Measurements from ENCODE around the gene HYI. TPM values are rescaled to one million over a fixed set of nuclear protein-coding genes. Genes with fewer than 3 reads are reported as not detected.
A peak's percentile ranks its signal among the peaks of the same experiment; 100 is the strongest.

The HYI gene
- total and polyA plus RNA-seq, 8 donors: 24.4 to 173 (median 59.6) TPM

- WGBS, 5 donors: 35 to 63% (median 58%) methylated on average over 1 of the region's 1 CpG
- TF ChIP-seq POLR2AphosphoS5 (IDR thresholded peaks at IDR 0.05) (no peak), EP300 (IDR thresholded peaks at IDR 0.05) (no peak), POLR2A (IDR thresholded peaks at IDR 0.05) (no peak)
- TF ChIP-seq, protein P1, sequence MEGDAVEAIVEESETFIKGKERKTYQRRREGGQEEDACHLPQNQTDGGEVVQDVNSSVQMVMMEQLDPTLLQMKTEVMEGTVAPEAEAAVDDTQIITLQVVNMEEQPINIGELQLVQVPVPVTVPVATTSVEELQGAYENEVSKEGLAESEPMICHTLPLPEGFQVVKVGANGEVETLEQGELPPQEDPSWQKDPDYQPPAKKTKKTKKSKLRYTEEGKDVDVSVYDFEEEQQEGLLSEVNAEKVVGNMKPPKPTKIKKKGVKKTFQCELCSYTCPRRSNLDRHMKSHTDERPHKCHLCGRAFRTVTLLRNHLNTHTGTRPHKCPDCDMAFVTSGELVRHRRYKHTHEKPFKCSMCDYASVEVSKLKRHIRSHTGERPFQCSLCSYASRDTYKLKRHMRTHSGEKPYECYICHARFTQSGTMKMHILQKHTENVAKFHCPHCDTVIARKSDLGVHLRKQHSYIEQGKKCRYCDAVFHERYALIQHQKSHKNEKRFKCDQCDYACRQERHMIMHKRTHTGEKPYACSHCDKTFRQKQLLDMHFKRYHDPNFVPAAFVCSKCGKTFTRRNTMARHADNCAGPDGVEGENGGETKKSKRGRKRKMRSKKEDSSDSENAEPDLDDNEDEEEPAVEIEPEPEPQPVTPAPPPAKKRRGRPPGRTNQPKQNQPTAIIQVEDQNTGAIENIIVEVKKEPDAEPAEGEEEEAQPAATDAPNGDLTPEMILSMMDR (IDR thresholded peaks at IDR 0.05): no peak
- peak overlapping the region in 3 of 5 donors; percentile 13 to 79 (median 70) for H3K27ac ChIP-seq
These were observed 28.5 kb upstream of the HYI start for GRCh38 chr1:43482215-43482614.

DNA sequence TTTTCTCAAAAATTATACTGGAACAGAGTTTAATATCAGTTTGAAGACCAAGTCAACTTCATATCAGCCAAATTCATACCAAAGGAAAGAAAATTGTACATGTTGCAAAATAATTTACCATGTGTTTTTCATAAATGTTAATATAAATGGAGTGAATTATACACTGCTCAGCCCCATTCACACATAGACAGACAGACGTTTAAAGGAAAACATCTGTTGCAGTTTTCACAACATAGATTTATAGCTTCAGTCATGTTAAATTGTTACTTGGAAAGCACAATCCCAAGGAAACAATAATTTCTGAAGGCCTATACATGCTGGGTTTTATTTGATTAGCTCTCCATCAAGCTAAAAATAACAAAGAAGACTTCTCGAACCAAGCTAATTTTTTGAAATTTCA, 27.8 kb upstream of the HYI start:
- 88 to 95% (median 90%) methylated on average over 2 of the region's 2 CpGs for WGBS, 5 donors
- DNase-seq: no peak
- intact Hi-C loops (cut with DNase I; ENCODE audit: low total_unique reads): no loop called here
- no peaks in the 10 kb centered on the region for H3K27me3 ChIP-seq
- TF ChIP-seq POLR2A (IDR thresholded peaks at IDR 0.05): no peak
- no peak for TF ChIP-seq POLR2AphosphoS5 (IDR thresholded peaks at IDR 0.05)
- TF ChIP-seq EP300 (IDR thresholded peaks at IDR 0.05): no peak
- TF ChIP-seq, protein P1 (IDR thresholded peaks at IDR 0.05): no peak
- H3K36me3 ChIP-seq: no peaks in the 10 kb centered on the region
- H3K27ac ChIP-seq: peak overlapping the region in 1 of 5 donors; percentile 79
- H3K9me3 ChIP-seq: no peaks in the 10 kb centered on the region
- no peak overlapping the region for H3K4me3 ChIP-seq
- no peaks in the 10 kb centered on the region for H3K4me1 ChIP-seq

More at GRCh38 chr1:43482215-43482614, 28.5 kb upstream of the HYI start:
- DNase-seq: peak in 1 of 2 donors; percentile 30
- Histone ChIP-seq H3K36me3 (no peaks in the 10 kb centered on the region), H3K4me1 (no peaks in the 10 kb centered on the region), H3K4me3 (no peak overlapping the region), H3K9me3 (peaks cover 0 to 4% (median 0%) of the 10 kb centered on the region in 4 donors), H3K27me3 (no peaks in the 10 kb centered on the region)
- intact Hi-C loops (cut with DNase I; ENCODE audit: low total_unique reads): no loop called here

DNA sequence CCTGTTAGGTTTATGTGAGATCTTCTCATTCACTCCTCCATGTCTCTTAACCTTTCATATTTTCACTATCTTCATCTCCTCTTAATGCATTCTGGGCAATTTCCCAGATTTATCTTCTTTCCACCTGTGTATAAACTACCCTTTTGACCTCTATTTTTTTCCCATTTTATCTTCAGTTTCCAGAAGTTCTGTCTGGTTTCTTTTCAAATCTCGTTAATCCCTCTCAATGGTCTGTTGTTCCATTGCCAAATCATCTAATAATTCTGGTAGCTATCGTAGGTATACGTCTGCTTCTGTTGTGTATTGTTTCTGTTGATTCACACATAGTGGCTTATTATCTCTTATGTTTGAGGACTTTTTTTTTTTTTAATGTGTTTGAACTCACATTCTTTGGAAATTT, 25.7 kb upstream of the HYI start:
- H3K4me3 ChIP-seq: no peak overlapping the region
- H3K27me3 ChIP-seq: no peaks in the 10 kb centered on the region
- H3K36me3 ChIP-seq: no peaks in the 10 kb centered on the region

DNA sequence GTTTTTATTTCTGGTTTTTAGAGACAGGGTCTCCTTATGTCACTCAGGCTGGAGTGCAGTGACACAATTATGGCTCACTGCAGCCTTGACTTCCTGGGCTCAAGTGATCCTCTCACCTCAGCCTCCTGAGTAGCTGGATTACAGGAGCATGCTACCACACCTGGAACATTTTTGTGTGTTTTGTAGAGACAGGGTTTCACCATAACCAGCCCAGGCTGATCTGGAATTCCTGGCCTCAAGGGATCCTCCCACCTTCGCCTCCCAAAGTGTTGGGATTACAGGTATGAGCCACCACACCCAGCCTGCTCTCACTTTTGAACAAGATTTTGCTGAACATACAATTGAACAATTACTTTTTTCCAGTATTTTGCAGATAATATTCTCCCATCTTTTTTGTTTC, 24.0 kb upstream of the HYI start:
- H3K27me3 ChIP-seq: no peaks in the 10 kb centered on the region
- no peaks in the 10 kb centered on the region for H3K9me3 ChIP-seq
- no peak for DNase-seq
- no peaks in the 10 kb centered on the region for H3K4me1 ChIP-seq
- no peak overlapping the region for H3K27ac ChIP-seq
- 74 to 95% (median 90%) methylated on average over 1 of the region's 1 CpG for WGBS, 5 donors
- no peak overlapping the region for H3K4me3 ChIP-seq
- H3K36me3 ChIP-seq: no peaks in the 10 kb centered on the region
- TF ChIP-seq POLR2A (IDR thresholded peaks at IDR 0.05) (no peak), EP300 (IDR thresholded peaks at IDR 0.05) (no peak), POLR2AphosphoS5 (IDR thresholded peaks at IDR 0.05) (no peak)
- TF ChIP-seq, protein P1 (IDR thresholded peaks at IDR 0.05): no peak
- intact Hi-C loops (cut with DNase I; ENCODE audit: low total_unique reads): no loop called here

More for the DNA sequence above, 25.7 kb upstream of the HYI start:
- intact Hi-C loops (cut with DNase I; ENCODE audit: low total_unique reads): no loop called here
- 51 to 70% (median 58%) methylated on average over 3 of the region's 3 CpGs for WGBS, 5 donors
- TF ChIP-seq, protein P1 (IDR thresholded peaks at IDR 0.05): no peak
- TF ChIP-seq EP300 (IDR thresholded peaks at IDR 0.05) (no peak), POLR2A (IDR thresholded peaks at IDR 0.05) (no peak), POLR2AphosphoS5 (IDR thresholded peaks at IDR 0.05) (no peak)
- Histone ChIP-seq H3K4me1 (no peaks in the 10 kb centered on the region), H3K9me3 (no peaks in the 10 kb centered on the region), H3K27ac (no peak overlapping the region)
- DNase-seq: no peak
